Transverse colon (tissue), 4 donors: ENCODE measurements around the gene HPDL. TPM values are rescaled to one million over a fixed set of nuclear protein-coding genes. Genes with fewer than 3 reads are reported as not detected.

Experiments used
- DNase-seq: peaks from one replicate; pipeline ENCODE4 v3.0.0-alpha.2; 2019
- H3K27ac ChIP-seq, 4 donors: fragments of 200-600 bp; sonication (generic); 2 replicates each; pipeline ENCODE4 v1.5.1; 2016 to 2018; ENCODE audit warnings: inconsistent platforms in 4 of 4
- H3K27me3 ChIP-seq: fragments of 200-600 bp; sonication (generic); 2 replicates; pipeline ENCODE4 v1.5.1; 2017; ENCODE audit warnings: inconsistent platforms
- H3K36me3 ChIP-seq, 4 donors: fragments of 200-600 bp; sonication (generic); 2 replicates each; pipeline ENCODE4 v1.5.1; 2017 to 2019; ENCODE audit warnings: inconsistent platforms in 4 of 4
- H3K4me1 ChIP-seq, 4 donors: fragments of 200-600 bp; sonication (generic); 2 replicates each; pipeline ENCODE4 v1.5.1; 2017 to 2020; ENCODE audit warnings: inconsistent platforms in 4 of 4
- H3K4me3 ChIP-seq, 4 donors: fragments of 200-600 bp; sonication (generic); 1 replicate in 1 of 4; 2 replicates in 3 of 4; pipeline versions ENCODE4 v1.5.1 to v1.6.1; 2017 to 2019; ENCODE audit warnings: inconsistent platforms in 4 of 4
- H3K9me3 ChIP-seq, 2 donors: fragments of 200-600 bp; sonication (generic); 2 replicates each; pipeline ENCODE4 v1.5.1; 2017 to 2019; ENCODE audit warnings: inconsistent platforms in 2 of 2
- EP300 ChIP-seq: sonication (generic); formaldehyde crosslinking; IDR thresholded peaks from one replicate; pipeline ENCODE4 v1.6.1; 2017; ENCODE audit warnings: antibody characterized with exemption, low read depth
- POLR2A ChIP-seq: fragments of 450-650 bp; IDR thresholded peaks from one replicate; pipeline ENCODE4 v1.6.1; 2016; ENCODE audit warnings: antibody characterized with exemption, mild to moderate bottlenecking, moderate library complexity
- POLR2AphosphoS5 ChIP-seq, 3 donors: sonication (generic); formaldehyde crosslinking; IDR thresholded peaks; one replicate each; pipeline ENCODE4 v1.6.1; 2016; ENCODE audit warnings: antibody characterized with exemption in 3 of 3
- WGBS, 2 donors: methylation state at CpG; one replicate each; pipeline ENCODE4 v1.1.5; 2018; ENCODE audit warnings: low coverage in 1 of 2; 5-methylcytosine and 5-hydroxymethylcytosine counted together
- in situ Hi-C, 4 donors: fragments of 200-750 bp; cut with MboI; loops; one replicate each; pipeline versions ENCODE4 v1.15.0 to v1.15.1; 2017; ENCODE audit warnings: low sequenced_read_pairs in 3 of 4, low pct_ligation_motif_present in 1 of 4, low pct_unique_long_range_greater_than_20kb in 1 of 4
- intact Hi-C: fragments of 100-400 bp; cut with DNase I; formaldehyde crosslinking; loops from one replicate; pipeline ENCODE4 v1.15.1; 2023; ENCODE audit warnings: low total_unique reads
- total RNA-seq, 4 donors: library from RNA; depleted of rRNA; stranded (reverse); fragments of >200 nt; gene quantifications; one replicate each; pipeline ENCODE4 v1.1.0, GENCODE V29; 2016
- TF ChIP-seq, protein P1 (sequence below), 5 experiments: fragments of 200-600 bp in 3 of 5; fragments of 450-650 bp in 2 of 5; sonication (generic) in 3 of 5; IDR thresholded peaks; 1 replicate in 2 of 5; 2 replicates in 3 of 5; pipeline ENCODE4 v1.5.1; 2016 to 2017; ENCODE audit warnings: antibody characterized with exemption in 5 of 5, inconsistent platforms in 3 of 5, mild to moderate bottlenecking in 2 of 5, moderate library complexity in 1 of 5

The HPDL gene
- total RNA-seq, 4 donors from 2014 or later = 2.6 to 7.8 (median 4.3) TPM

DNA sequence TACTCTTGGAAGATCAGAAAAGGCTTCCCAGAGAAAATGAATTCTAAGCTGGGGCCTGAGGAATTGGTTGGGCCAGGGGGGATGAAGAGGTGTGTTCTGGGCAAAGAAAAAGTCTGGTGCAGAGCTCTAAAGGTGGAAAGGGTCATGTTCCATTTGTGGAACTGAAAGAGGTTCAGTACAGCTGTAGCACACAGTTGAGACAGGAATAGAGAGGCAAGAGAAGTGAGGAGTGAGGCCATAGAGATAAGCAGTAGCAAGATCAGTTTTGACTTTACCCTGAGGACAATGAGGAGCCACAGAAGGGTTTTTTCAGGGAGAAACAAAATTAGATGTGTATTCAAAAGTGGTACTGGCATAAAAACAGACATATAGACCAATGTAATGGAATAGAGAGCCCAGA lies 43.9 kb downstream of the HPDL start:
- Histone ChIP-seq H3K9me3 (no peaks in the 10 kb centered on the region), H3K4me3 (no peak overlapping the region), H3K27me3 (no peaks in the 10 kb centered on the region), H3K36me3 (no peaks in the 10 kb centered on the region), H3K27ac (no peak overlapping the region), H3K4me1 (peaks cover 0 to 14% (median under 1%) of the 10 kb centered on the region in 4 donors)
- DNase-seq = no peak
- in situ Hi-C loops = no loop called here
- intact Hi-C loops = no loop called here
- TF ChIP-seq POLR2A (no peak), EP300 (no peak), POLR2AphosphoS5 (IDR thresholded peaks at IDR 0.05) (no peak)
- TF ChIP-seq, protein P1, sequence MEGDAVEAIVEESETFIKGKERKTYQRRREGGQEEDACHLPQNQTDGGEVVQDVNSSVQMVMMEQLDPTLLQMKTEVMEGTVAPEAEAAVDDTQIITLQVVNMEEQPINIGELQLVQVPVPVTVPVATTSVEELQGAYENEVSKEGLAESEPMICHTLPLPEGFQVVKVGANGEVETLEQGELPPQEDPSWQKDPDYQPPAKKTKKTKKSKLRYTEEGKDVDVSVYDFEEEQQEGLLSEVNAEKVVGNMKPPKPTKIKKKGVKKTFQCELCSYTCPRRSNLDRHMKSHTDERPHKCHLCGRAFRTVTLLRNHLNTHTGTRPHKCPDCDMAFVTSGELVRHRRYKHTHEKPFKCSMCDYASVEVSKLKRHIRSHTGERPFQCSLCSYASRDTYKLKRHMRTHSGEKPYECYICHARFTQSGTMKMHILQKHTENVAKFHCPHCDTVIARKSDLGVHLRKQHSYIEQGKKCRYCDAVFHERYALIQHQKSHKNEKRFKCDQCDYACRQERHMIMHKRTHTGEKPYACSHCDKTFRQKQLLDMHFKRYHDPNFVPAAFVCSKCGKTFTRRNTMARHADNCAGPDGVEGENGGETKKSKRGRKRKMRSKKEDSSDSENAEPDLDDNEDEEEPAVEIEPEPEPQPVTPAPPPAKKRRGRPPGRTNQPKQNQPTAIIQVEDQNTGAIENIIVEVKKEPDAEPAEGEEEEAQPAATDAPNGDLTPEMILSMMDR (IDR thresholded peaks at IDR 0.05) = no peak

DNA sequence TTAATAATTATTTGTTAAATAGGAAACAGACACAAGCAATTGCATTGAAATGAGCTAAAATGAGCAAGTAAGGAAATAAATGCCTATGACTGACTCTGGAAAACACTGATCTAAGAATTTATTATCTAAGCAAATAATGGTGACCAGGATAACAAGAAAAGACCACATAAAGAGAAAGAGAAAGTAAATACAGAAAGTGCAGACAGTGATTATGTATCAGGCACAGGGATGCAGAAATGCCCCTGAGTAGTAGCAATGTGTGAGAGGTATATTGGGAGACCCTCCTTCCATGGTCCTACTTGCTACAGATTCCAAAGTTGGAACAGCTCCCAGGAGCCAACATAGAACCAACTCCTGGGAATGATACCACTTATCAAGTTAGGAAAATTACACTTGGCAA lies 46.9 kb downstream of the HPDL start:
- no peaks in the 10 kb centered on the region for H3K27me3 ChIP-seq
- H3K9me3 ChIP-seq = no peaks in the 10 kb centered on the region
- no peak overlapping the region for H3K4me3 ChIP-seq
- DNase-seq = no peak
- in situ Hi-C loops (no loop called here), intact Hi-C loops (no loop called here)
- peaks cover 0 to 16% (median 2%) of the 10 kb centered on the region in 4 donors for H3K4me1 ChIP-seq
- no peaks in the 10 kb centered on the region for H3K36me3 ChIP-seq
- TF ChIP-seq, protein P1 (IDR thresholded peaks at IDR 0.05) = no peak
- no peak for TF ChIP-seq POLR2AphosphoS5 (IDR thresholded peaks at IDR 0.05)
- no peak overlapping the region for H3K27ac ChIP-seq

DNA sequence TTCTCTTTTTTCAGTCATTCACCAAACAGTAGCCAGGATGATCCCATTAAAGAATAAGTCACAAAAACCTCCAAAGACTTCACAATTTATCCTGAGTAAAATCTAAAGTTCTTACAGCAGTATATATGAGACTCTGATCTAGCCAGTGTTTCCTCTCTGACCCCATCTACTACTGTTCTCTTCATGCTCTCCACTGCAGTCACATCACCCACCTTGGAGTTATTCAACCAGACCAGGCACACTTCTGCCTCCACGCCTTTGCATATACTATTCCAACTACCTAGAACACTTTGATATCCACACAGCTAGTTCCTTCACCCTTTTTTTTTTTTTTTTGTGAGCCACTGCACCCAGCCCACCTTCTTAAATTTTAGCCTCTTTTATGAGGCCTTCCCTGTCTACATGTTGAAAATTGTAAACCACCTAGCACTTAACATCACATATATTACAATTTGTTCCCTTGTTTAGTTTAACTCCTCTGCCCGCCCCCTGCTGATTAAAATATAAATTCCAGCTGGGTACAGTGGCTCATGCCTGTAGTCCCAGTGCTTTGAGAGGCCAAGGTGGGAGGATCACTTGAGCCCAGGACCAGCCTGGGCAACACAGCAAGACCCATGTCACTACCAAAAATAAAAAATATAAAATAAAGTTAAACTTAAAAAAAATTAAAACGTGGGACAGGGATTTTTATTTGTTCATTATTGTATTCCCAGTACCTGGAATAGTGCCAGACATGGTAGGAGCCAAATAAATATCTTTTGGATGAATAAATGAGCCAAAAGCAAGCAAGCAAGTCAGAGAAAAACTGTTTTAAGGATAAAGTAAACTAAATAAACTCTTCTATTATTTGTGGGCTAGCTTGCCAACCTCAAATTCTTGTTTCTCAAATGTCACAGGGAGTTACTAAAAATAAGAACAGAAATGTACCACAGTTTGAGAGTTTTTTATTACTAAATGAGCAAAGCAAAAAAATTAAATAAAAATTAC lies 48.7 kb downstream of the HPDL start:
- in situ Hi-C loops (no loop called here), intact Hi-C loops (no loop called here)
- Histone ChIP-seq H3K27ac (no peak overlapping the region), H3K36me3 (no peaks in the 10 kb centered on the region), H3K9me3 (no peaks in the 10 kb centered on the region), H3K27me3 (no peaks in the 10 kb centered on the region), H3K4me3 (no peak overlapping the region), H3K4me1 (peaks cover 0 to 16% (median 2%) of the 10 kb centered on the region in 4 donors)
- TF ChIP-seq POLR2A (no peak), EP300 (no peak), POLR2AphosphoS5 (IDR thresholded peaks at IDR 0.05) (no peak)
- TF ChIP-seq, protein P1 (IDR thresholded peaks at IDR 0.05) = no peak
- DNase-seq = no peak
- 50 to 64% methylated on average over 2 to 3 of the region's 3 CpGs for WGBS, 2 donors

DNA sequence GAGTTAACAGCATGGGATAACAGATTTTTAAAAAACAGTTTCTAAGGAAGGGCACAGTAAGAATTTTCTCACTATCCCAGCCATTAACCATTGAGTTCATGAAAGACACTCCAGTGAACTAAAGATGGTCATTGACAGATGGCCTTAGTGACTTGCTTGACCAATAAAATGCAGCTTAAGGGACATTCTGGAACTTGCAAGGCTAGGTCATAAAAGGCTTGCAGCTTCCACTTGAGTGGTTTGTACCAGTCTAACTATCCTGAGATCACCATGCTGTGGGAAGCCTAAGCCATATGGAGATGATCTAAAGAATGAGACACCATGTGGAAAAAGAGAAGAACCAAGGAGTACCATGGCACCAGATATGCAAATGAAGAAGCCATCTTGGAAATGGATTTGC lies 51.5 kb downstream of the HPDL start:
- no peak for DNase-seq
- no peaks in the 10 kb centered on the region for H3K9me3 ChIP-seq
- H3K4me1 ChIP-seq = peaks cover 0 to 16% (median 2%) of the 10 kb centered on the region in 4 donors
- H3K4me3 ChIP-seq = no peak overlapping the region
- no peak overlapping the region for H3K27ac ChIP-seq
- H3K36me3 ChIP-seq = no peaks in the 10 kb centered on the region
- intact Hi-C loops (no loop called here), in situ Hi-C loops (no loop called here)
- no peaks in the 10 kb centered on the region for H3K27me3 ChIP-seq
- TF ChIP-seq POLR2A (no peak), POLR2AphosphoS5 (IDR thresholded peaks at IDR 0.05) (no peak), EP300 (no peak)
- TF ChIP-seq, protein P1 (IDR thresholded peaks at IDR 0.05) = no peak

Other genes with a start within 250 kb of the HPDL start
- gene ZSWIM5, start 120.3 kb upstream of the HPDL start, total RNA-seq = 10 to 100 TPM; 12.3 to 38.2 (median 13.7) TPM
- gene TOE1, start 13.3 kb downstream of the HPDL start, total RNA-seq = 10 to 100 TPM in 3 of 4 donors, 1 to 10 TPM in 1; 4.8 to 58.7 (median 16.4) TPM
- 10 to 100 TPM; 28.7 to 78.2 (median 49.0) TPM for gene MUTYH, start 13.5 kb downstream of the HPDL start, total RNA-seq
- 10 to 100 TPM in 3 of 4 donors, 1 to 10 TPM in 1; 5.2 to 32.2 (median 14.5) TPM for gene TESK2, start 164.3 kb downstream of the HPDL start, total RNA-seq
- 1 to 10 TPM in 1 of 4 donors, under 1 TPM in 1, not detected in 2; 0.27 to 1.1 TPM for gene CCDC163, start 173.2 kb downstream of the HPDL start, total RNA-seq
- gene MMACHC, start 173.4 kb downstream of the HPDL start, total RNA-seq = 10 to 100 TPM in 1 of 4 donors, 1 to 10 TPM in 3; 3.7 to 21.3 (median 4.5) TPM
- 100 to 1,000 TPM; 120 to 291 (median 189) TPM for gene PRDX1, start 195.0 kb downstream of the HPDL start, total RNA-seq
- gene AKR1A1, start 223.9 kb downstream of the HPDL start, total RNA-seq = 100 to 1,000 TPM in 3 of 4 donors, 10 to 100 TPM in 1; 86.5 to 158 (median 128) TPM